SH-SY5Y (cell line): ENCODE measurements around the gene RFNG.

Source experiments
- GATA2 ChIP-seq: IDR thresholded peaks from 2 replicates; pipeline ENCODE4 v1.6.1; 2011; ENCODE audit warnings: mild to moderate bottlenecking, low read depth, low read length
- GATA3 ChIP-seq: IDR thresholded peaks from 2 replicates; pipeline ENCODE4 v1.6.1; 2011; ENCODE audit warnings: low read depth, mild to moderate bottlenecking, low read length, moderate library complexity

RFNG gene

DNA sequence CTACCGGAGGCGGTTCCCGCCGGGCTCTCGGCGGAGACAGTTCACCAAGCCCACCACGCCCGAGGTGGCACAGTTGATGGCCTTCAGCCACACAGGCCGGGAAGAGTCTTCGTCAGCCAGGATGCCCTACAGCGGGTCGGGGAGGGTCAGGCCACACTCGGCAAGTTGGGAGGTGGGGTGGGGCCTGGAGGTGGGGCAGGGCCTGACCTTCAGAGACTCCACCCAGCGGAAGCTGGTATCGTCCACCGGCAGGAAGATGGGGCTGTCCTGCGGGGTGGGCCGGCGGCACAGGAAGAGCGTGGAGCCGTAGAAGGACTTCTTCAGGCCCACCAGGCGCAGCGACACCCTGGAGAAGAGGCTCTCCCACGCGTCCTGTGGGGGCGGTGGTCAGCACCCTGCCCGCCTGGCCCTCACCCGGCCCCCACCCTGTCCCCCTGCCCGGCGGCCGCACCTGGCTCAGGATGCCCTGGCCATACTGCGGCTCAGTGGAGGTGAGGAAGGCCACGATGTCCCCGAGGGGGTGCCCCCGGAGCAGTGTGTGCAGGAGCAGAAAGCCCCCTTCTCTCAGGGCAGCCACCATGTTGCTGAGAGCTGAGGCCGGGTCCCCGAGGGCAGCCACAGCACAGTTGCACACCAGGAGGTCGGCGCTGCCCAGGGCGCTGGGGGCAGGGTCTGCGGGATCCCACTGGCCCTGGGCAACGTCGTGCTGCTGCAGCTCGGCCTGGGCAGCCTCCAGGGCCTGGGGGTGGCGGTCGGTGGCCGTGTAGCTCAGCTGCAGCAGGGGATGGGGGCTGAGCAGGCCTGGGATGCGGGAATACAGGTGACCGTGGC is 33.6 kb upstream of the RFNG start:
- no peak for TF ChIP-seq GATA2
- TF ChIP-seq GATA3, result no peak

- no peak for TF ChIP-seq GATA3
These were observed 32.9 kb upstream of the RFNG start for GRCh38 chr17:82084373-82085030.

- no peak for TF ChIP-seq GATA2
- TF ChIP-seq GATA3, result no peak
These were observed 32.1 kb upstream of the RFNG start for GRCh38 chr17:82083533-82084359.

DNA sequence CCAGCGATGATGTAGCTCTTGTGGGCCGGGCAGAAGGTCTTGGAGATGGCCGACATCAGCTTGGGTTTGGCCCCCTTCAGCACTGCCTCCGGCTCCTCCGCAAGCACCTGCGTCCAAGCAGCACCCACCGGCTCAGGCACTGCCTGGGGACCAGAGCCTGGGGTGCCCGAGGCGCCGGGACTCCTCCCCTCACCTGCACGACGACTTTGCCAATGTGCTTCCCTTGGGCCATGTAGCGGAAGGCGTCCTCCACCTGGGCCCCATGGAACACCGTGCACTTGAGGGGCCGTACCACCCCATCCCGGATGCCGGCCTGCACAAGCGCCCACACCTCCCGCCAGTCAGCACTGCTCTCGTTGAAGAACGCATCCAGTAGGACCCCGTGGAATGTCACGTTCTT is 31.4 kb upstream of the RFNG start:
- TF ChIP-seq GATA3 (no peak), GATA2 (no peak)

GRCh38 chr17:82082456-82082855 is 30.8 kb upstream of the RFNG start:
- TF ChIP-seq GATA3, result no peak
- no peak for TF ChIP-seq GATA2

DNA sequence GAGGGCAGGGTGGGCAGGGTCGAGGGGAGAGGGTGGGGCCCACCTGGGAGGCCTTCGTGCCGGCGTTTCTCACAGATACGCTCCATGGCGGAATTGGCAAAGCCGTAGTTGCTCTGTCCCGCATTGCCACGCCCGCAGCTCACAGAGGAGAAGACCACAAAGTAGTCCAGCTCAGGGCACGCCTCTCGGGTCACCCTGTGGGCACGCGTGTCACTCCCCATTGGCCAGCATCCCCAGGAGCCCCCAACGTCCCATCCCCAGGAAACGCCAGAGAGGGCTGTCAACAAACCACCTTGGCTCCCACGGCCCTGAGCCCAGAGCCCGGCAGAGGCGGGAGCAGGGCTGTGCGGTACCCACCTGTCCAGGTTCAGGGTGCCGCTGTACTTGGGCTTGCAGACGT is 30.4 kb upstream of the RFNG start:
- TF ChIP-seq GATA3, result no peak
- TF ChIP-seq GATA2, result no peak

DNA sequence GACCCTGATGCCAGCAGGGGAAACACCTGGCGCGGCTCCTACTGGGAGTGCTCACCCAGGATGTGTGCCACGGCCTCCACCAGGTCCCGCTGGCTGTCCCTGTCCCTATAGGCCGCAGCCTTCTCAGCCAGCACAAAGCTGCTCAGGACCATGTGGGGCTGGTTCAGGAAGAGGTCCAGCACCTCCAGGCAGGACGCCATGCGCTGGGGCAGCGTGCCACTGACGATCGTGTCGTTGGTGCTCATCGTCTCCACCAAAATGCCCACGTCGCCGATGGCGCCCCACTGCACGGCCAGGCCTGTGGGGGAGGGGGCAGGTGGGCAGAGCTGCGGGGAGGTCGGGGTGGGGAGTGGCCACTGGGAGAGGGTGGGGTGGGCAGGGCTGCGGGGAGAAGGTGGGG is 29.9 kb upstream of the RFNG start:
- no peak for TF ChIP-seq GATA2
- TF ChIP-seq GATA3, result no peak

DNA sequence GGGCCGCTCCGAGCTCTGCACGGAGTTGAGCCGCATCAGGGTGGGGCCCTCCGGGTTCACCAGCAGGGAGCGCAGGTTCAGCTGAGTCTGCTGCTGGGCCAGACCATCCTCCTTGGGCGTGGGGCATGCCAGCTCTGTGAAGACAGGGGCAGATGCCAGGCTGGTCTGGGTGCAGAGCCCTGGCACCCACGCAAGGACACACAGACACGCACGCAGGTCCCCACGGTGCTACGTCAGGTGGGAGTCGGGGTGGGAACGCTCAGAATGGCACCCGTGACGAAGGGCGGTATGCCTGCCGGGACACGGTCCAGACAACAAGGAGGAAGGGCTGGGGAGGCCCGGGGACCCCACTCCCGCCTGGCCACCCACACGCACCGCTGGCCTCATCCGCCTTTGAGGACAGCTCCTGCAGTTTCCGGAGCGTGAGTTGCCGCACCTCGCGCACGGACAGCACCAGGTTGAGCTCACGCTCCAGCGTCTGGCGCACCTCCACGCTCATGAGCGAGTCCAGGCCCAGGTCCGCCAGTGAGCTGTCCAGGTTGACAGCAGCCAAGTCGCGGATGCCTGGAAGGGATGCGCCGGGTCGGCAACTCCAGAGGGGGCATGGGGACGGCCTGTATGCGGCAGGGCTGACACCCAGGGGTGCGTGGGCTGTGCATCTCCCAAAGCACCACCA is 29.3 kb upstream of the RFNG start:
- TF ChIP-seq GATA2, result no peak
- TF ChIP-seq GATA3, result no peak

GRCh38 chr17:82080048-82080788 is 28.6 kb upstream of the RFNG start:
- TF ChIP-seq GATA2, result no peak
- no peak for TF ChIP-seq GATA3

- TF ChIP-seq GATA3 (no peak), GATA2 (no peak)
These were observed 27.5 kb upstream of the RFNG start for GRCh38 chr17:82079001-82079677.

DNA sequence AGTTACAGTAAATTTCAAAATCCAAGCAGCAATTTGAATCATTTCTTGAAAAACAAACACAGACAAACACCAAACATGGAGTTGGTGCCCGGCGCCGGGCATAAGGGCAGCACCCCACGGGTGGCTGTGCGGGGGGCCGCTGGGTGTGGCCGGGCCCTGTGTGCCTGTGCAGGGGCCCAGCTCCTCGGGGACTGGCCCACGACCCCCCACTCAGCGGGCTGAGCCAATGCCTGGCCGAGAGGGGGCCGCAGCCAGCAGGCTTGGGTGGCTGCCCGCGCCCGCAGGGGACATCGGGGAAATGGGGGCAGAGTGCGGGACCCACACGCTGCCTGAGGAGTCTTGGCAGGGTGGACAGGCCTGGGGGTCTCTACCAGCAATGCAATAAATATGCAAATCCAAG is 26.8 kb upstream of the RFNG start:
- TF ChIP-seq GATA3 (no peak), GATA2 (no peak)

GRCh38 chr17:82077617-82078358 is 26.2 kb upstream of the RFNG start:
- TF ChIP-seq GATA2 (no peak), GATA3 (no peak)
